A204.1 (cell line): Measurements from ENCODE around the gene ACOXL.

Experiments
- FAIRE-seq: peaks from 2 replicates; lab custom pipeline; 2012; peaks lifted over from hg19 to GRCh38; lab: Jason Lieb, UNC

Gene ACOXL

GRCh38 chr2:110718990-110719389 is 13.4 kb upstream of the ACOXL start:
- FAIRE-seq = no peak

GRCh38 chr2:110720547-110720946 is 11.8 kb upstream of the ACOXL start:
- FAIRE-seq = no peak

DNA sequence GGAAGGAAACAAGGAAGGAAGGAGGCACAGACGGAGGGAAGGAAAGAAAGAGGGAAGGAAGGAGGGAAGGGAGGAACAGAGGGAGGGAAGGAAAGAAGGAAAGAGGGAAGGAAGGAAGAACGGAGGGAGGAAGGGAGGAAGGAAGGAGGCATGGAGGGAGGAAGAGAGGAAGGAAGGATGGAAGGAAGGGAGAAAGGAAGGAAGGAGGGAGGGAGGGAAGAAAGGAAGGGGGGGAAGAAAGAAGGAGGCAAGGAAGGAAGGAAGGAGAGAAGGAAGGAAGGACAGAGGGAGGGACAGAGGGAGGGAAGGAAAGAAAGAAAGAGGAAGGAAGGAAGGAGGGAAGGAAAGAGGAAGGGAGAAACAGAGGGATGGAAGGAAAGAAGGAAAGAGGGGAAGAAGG is 7.6 kb upstream of the ACOXL start:
- no peak for FAIRE-seq

- FAIRE-seq = no peak
These were observed 7.0 kb upstream of the ACOXL start for GRCh38 chr2:110725370-110725769.

GRCh38 chr2:110725859-110726258 is 6.5 kb upstream of the ACOXL start:
- FAIRE-seq = no peak

DNA sequence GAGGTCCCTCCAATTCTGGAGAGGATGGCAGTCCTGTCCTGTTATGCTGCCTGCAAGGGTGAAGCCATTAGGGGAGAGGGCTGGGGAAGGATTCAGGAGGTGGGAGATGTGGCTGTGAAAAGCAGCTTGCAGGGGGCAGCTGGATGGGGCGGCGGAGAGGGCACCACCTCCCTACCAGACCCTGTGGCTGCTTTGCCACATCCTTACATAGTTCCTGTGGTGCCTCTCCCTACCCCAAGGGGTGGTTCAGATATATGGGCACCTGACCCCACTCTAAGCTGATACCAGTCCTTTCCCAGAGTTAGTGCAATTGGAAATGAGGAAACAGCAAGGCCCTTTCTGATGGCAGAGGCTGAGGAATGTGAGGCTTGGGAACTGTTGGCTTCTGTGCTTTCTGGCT is 6.1 kb upstream of the ACOXL start:
- FAIRE-seq = no peak

- FAIRE-seq = no peak
These were observed 4.5 kb upstream of the ACOXL start for GRCh38 chr2:110727923-110728322.

- FAIRE-seq = no peak
These were observed 3.3 kb upstream of the ACOXL start for GRCh38 chr2:110729106-110729505.

GRCh38 chr2:110731064-110731463 is 1.3 kb upstream of the ACOXL start:
- FAIRE-seq = no peak

DNA sequence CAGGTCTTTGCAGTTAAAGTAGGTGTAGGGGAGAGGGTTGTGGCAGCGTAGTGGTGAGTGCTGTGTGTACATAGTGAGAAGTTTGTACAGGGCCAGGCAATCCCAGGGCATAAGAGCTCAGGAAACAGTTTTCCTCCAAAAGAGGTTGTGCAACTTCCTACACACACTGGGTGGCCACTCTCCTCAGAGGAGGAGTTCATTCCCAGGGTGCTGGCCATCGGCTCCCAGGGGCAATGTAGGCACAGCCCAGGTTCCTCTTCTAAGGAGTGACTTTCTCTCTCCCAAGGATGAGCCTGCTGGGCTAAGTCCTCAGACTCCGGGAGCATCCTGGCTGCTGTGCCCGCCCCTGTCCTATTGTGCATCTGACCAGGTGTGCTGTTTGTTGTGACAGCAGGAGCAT is 3.0 kb downstream of the ACOXL start:
- FAIRE-seq = no peak

- no peak for FAIRE-seq
These were observed 5.4 kb downstream of the ACOXL start for GRCh38 chr2:110737783-110738182.

DNA sequence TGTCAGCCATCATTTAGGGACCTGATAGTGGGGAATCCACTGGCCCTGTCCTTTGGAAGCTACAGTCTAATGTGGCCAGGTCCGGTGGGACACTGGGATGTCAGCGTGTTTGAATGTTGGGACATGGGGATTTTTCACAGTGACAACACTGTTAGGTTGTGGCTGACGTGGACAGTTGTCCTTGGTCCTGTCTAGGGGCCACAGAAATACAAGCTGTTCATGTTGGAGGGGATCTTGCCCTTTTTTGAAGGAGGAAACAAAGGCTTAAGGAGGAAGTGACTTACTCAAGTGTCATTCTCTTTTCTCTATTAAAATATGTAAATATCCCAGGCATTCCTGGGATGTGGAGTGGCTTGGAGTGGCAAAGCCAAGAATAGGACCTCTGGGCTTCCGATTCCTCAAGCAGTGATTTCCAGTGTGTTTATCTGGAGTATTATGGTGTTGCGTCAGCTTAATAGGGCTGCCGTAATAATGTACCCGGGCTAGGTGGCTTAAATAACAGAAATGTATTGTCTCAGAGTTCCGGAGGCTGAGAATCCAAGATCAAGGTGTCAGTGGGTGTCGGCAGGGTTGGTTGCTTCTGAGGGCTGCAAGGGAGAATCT is 8.5 kb downstream of the ACOXL start:
- FAIRE-seq = no peak

DNA sequence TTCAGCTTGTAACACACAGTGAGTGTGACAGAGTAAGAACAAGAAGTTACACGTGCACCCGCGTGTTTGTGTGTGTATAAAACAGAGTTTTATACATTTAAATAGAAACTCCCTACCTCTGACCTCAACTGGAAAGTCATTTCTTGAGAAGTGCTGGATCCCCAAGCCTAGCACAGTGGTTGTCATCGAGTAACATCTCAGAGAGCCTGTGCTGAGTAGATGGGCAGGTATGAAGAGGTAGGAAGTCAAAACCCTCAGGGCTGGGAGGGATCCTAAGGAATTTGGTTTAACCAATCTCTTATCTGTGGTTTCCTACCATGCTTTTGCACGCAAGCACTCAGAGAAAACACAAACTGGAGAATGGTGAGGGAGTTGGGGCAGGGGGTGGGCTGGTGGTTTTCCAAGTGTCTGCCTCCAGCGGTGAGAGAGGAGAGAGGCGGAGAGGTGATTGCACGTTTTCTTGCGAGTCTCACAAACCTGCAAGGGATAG is 9.2 kb downstream of the ACOXL start:
- no peak for FAIRE-seq

DNA sequence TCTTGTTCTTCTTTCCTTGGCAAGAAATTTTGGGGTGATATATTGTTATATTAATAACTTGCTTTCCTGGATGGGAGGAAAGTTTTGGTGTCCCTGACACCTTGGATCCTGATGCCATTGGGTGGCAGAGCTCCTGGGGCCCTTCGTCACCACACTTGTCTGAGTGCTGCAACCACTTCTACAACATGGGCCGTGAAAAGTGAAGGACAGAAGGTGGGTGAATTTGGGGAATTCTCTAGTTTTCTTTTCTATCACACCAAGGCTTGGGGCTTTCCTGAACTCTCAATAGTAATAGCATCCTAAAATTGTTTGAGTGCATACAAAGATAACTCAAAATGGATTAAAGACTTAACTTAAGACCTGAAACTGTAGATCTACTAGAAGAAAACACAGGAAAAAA is 10.0 kb downstream of the ACOXL start:
- FAIRE-seq = no peak

- FAIRE-seq = no peak
These were observed 11.2 kb downstream of the ACOXL start for GRCh38 chr2:110743600-110743999.

GRCh38 chr2:110744429-110744828 is 12.1 kb downstream of the ACOXL start:
- no peak for FAIRE-seq

DNA sequence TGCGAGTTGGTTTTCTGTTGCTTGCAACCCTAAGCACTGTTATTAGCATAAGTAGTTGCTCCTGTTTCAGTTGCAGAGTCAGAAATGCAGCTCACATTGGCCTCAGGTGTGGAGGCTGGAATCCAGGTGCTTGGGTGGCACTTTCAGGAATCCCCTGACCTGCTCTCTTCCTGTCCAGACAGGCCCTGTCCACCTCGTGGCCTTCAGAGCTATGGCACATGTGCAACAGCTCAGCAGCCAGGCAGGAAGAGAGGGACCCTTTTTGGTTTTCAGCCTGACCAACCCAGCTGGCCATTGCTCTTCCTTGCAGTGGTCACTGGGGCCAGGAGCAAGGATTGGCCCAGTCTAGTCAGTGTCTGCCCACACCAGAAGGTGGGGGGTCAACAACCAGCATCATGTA is 12.7 kb downstream of the ACOXL start:
- FAIRE-seq = no peak

- no peak for FAIRE-seq
These were observed 14.5 kb downstream of the ACOXL start for GRCh38 chr2:110746586-110747521.

- FAIRE-seq = no peak
These were observed 15.4 kb downstream of the ACOXL start for GRCh38 chr2:110747522-110748488.

- FAIRE-seq = no peak
These were observed 16.1 kb downstream of the ACOXL start for GRCh38 chr2:110748489-110748867.

DNA sequence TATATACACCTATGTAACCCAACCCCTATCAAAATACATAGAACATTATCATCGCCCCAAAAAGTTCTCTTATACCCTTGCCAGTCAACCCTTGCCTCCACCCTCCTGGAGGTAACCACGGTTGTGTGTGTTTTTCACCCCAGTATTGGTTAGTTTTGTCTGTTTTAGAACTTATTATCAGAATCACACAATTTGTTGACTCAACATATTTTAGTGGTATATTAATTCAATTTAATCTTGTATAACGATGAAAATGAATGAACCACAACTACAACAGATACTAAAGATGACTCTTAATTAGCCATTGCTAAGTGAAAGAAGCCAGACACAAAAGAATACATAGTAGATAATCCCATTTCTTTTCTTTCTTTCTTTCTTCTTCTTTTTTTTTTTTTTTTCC is 19.3 kb downstream of the ACOXL start:
- no peak for FAIRE-seq

- no peak for FAIRE-seq
These were observed 20.5 kb downstream of the ACOXL start for GRCh38 chr2:110752871-110753270.
